Activated CD4-positive, alpha-beta T cell treated with anti-CD3 and anti-CD28 coated beads, Interleukin-2, amount 50 U/mL, for 48 hours (primary cell): Measurements from ENCODE around the gene PEMT.

Source experiments
- DNase-seq, 2 experiments: peaks; one replicate each; pipeline ENCODE4 v3.0.0-alpha.2; 2020

The PEMT gene

GRCh38 chr17:17512866-17513265, 78.6 kb downstream of the PEMT start:
- no peak for DNase-seq

GRCh38 chr17:17511881-17512858, 79.3 kb downstream of the PEMT start:
- no peak for DNase-seq

GRCh38 chr17:17511293-17511741, 80.2 kb downstream of the PEMT start:
- no peak for DNase-seq

- no peak for DNase-seq
Observed at GRCh38 chr17:17510456-17511292, 80.8 kb downstream of the PEMT start.

GRCh38 chr17:17509601-17510425, 81.7 kb downstream of the PEMT start:
- no peak for DNase-seq

GRCh38 chr17:17508646-17509591, 82.6 kb downstream of the PEMT start:
- DNase-seq: no peak

GRCh38 chr17:17508019-17508535, 83.4 kb downstream of the PEMT start:
- DNase-seq: no peak

- DNase-seq: no peak
Observed at GRCh38 chr17:17507465-17508011, 84.0 kb downstream of the PEMT start.

- no peak for DNase-seq
Observed at GRCh38 chr17:17506893-17507464, 84.5 kb downstream of the PEMT start.

GRCh38 chr17:17506181-17506741, 85.2 kb downstream of the PEMT start:
- no peak for DNase-seq

GRCh38 chr17:17505610-17506171, 85.8 kb downstream of the PEMT start:
- no peak for DNase-seq

GRCh38 chr17:17505151-17505550, 86.4 kb downstream of the PEMT start:
- no peak for DNase-seq

GRCh38 chr17:17504341-17505140, 87.0 kb downstream of the PEMT start:
- no peak for DNase-seq

GRCh38 chr17:17503566-17504130, 87.9 kb downstream of the PEMT start:
- no peak for DNase-seq

GRCh38 chr17:17502741-17503565, 88.6 kb downstream of the PEMT start:
- DNase-seq: no peak

GRCh38 chr17:17500999-17501605, 90.4 kb downstream of the PEMT start:
- DNase-seq: peak; percentile 36 to 48
